BE2C (cell line): ENCODE data around the gene SYNE3.
A peak's percentile ranks its signal among the peaks of the same experiment; 100 is the strongest.

Experiments
- DNase-seq: peaks from one replicate; pipeline ENCODE4 v3.0.0-alpha.2; 2020
- H3K27me3 ChIP-seq: fragments of 250-450 bp; sonication (Bioruptor Pico); 2 replicates; pipeline ENCODE4 v1.5.1; 2020; ENCODE audit warnings: mild to moderate bottlenecking
- H3K36me3 ChIP-seq: fragments of 250-450 bp; sonication (Bioruptor Pico); 2 replicates; pipeline ENCODE4 v1.5.1; 2020; ENCODE audit warnings: mild to moderate bottlenecking
- H3K4me1 ChIP-seq: fragments of 250-450 bp; sonication (Bioruptor Pico); 2 replicates; pipeline ENCODE4 v1.5.1; 2020
- H3K4me3 ChIP-seq: 2 replicates; pipeline ENCODE4 v1.5.1; 2011; ENCODE audit warnings: low read depth, low read length
- H3K9me3 ChIP-seq: fragments of 250-450 bp; sonication (Bioruptor Pico); 2 replicates; pipeline ENCODE4 v1.5.1; 2020
- TF ChIP-seq, protein P1 (sequence below): IDR thresholded peaks from 2 replicates; pipeline ENCODE4 v1.5.1; 2012; ENCODE audit warnings: mild to moderate bottlenecking, low read depth, low read length

Gene SYNE3

DNA sequence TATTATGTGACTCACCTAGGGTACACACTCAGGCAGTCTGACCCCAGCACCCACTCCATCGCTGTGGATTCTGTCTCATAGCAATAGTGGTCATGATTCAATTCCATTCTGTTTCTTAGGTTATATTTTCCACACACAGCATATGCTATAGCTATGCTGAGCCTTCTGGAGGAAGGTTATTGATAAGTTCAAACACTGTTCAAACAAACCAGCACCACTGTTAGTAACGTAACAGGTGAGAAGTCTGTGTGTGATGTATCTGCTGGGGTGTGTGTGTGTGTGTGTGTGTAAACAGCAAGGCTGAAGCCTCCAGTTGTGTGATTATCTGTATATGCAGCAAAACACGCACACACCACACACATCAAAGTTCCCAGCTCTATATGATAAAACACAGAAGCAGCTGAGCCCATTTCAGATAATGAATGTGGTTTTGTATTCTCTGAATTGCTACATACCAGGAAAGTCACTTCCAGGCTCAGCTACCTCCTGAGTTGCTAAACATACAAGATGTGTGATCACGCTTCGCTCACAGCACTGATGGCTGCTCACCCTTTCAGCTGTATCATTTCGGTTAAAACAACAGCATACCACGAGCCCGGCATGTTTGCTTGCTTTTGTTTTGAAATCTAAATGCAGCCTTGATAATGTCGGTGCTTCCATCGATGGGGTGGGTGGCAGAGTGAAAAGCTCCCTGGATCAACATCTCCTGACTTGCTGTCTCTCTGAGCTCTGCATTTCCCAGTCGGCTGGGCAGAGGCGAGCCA, 6.8 kb upstream of the SYNE3 start:
- no peak overlapping the region; the same call in 1 of the 2 replicates for H3K4me3 ChIP-seq
- peaks cover 34% of the 10 kb centered on the region for H3K4me1 ChIP-seq

DNA sequence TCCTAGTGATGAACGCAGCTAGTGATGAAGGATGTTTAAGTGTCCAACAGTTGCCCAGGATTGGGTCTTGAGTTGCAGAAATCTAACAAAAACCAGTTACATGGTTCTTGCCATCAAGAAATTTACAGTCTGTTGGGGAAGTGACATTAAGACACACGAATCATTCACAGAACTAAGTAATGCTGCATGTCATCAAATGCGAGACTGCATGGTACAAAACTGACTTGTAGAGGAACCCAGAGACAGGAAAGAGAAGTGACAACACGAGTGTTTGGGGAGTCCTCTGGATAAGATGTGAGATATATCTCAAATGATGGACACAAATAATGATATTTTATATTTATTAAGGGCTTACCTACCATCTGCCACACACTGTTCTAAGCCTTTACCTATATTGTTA, 6.1 kb upstream of the SYNE3 start:
- Histone ChIP-seq H3K9me3 (no peaks in the 10 kb centered on the region), H3K4me1 (peaks cover 39% of the 10 kb centered on the region), H3K4me3 (no peak overlapping the region), H3K36me3 (no peaks in the 10 kb centered on the region), H3K27me3 (no peaks in the 10 kb centered on the region)
- TF ChIP-seq, protein P1, sequence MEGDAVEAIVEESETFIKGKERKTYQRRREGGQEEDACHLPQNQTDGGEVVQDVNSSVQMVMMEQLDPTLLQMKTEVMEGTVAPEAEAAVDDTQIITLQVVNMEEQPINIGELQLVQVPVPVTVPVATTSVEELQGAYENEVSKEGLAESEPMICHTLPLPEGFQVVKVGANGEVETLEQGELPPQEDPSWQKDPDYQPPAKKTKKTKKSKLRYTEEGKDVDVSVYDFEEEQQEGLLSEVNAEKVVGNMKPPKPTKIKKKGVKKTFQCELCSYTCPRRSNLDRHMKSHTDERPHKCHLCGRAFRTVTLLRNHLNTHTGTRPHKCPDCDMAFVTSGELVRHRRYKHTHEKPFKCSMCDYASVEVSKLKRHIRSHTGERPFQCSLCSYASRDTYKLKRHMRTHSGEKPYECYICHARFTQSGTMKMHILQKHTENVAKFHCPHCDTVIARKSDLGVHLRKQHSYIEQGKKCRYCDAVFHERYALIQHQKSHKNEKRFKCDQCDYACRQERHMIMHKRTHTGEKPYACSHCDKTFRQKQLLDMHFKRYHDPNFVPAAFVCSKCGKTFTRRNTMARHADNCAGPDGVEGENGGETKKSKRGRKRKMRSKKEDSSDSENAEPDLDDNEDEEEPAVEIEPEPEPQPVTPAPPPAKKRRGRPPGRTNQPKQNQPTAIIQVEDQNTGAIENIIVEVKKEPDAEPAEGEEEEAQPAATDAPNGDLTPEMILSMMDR: no peak
- DNase-seq: no peak

More for the DNA sequence above, 6.8 kb upstream of the SYNE3 start:
- no peak for DNase-seq
- Histone ChIP-seq H3K9me3 (no peaks in the 10 kb centered on the region), H3K27me3 (no peaks in the 10 kb centered on the region), H3K36me3 (no peaks in the 10 kb centered on the region)
- TF ChIP-seq, protein P1: no peak

DNA sequence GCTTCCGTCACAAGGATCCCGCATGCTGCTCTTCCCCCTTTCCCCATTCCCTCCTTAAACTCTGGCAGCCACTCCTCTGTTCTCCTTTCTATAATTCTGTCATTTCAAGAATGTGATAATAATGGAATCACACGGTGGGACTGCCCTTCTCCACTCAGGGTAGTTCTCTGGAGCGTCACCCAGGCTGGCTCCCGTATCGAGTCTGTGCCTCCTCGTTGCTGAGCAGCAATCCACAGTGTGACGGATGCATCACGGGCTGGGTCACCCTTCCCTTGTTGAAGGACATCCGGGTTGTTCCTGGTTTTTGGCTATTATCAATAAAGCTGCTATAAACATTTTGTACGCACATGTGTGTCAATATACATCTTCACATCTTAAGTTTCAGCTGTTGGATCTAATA, 5.7 kb upstream of the SYNE3 start:
- no peaks in the 10 kb centered on the region for H3K36me3 ChIP-seq
- no peak for DNase-seq
- H3K27me3 ChIP-seq: no peaks in the 10 kb centered on the region
- peaks cover 41% of the 10 kb centered on the region for H3K4me1 ChIP-seq
- H3K9me3 ChIP-seq: no peaks in the 10 kb centered on the region
- H3K4me3 ChIP-seq: no peak overlapping the region
- TF ChIP-seq, protein P1: no peak

DNA sequence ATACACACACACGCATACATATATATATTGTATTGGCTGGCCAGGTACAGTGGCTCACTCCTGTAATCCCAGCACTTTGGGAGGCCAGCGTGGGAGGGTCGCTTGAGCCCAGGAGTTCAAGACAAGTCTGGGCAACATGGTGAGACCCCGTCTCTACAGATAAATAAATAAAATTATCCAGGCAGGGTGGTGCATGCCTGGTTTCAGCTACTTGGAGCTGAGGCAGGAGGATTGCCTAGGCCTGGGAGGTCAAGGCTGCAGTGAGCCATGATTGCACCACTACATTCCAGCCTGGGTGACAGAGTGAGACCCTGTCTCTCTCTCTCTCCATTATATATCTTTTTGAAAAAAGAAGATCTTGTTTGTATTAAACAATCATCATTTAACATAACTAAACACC, 4.6 kb upstream of the SYNE3 start:
- DNase-seq: no peak
- TF ChIP-seq, protein P1: no peak
- Histone ChIP-seq H3K4me3 (no peak overlapping the region), H3K36me3 (no peaks in the 10 kb centered on the region), H3K4me1 (peaks cover 45% of the 10 kb centered on the region), H3K9me3 (no peaks in the 10 kb centered on the region), H3K27me3 (no peaks in the 10 kb centered on the region)

DNA sequence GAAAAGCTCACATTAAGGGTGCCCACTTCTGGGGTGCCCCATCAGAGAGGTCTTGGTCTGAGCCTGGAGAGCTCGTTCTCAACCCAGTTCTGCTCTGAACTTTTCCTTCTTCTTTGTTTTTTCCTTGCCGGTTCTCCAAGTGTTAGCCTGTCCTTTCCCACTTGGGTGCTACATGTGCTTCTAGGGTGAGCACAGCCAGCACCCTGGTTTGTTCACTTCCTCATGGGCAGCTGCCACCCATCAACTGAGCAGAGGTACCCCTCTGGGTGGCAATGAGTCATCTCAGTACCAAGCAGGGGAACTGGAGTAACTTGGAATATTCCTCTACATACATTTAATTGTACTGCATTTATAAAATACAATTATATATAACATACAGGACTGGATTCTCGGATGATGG, 3.9 kb upstream of the SYNE3 start:
- no peaks in the 10 kb centered on the region for H3K27me3 ChIP-seq
- H3K36me3 ChIP-seq: no peaks in the 10 kb centered on the region
- H3K4me3 ChIP-seq: no peak overlapping the region
- no peaks in the 10 kb centered on the region for H3K9me3 ChIP-seq
- DNase-seq: no peak
- TF ChIP-seq, protein P1: no peak
- H3K4me1 ChIP-seq: peaks cover 52% of the 10 kb centered on the region

DNA sequence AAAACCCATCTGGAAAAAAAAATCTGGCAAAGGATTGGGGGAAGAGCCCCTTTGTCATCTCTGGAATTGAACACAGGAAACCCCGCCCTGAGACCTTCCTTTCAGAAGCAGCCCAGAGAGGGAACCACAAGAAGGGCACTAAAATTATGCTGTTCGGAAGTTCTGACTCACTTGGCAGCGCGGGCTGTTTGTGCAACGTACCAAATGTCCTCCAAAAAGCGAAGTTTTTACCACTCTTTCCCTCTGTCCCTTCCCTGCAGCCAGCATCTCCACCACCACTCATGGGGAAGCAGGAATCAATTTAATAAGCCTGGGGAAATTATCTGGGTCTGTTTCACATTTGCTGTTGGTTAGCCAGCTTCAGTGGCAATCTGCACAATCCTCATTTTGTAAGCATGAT, 3.2 kb upstream of the SYNE3 start:
- DNase-seq: no peak

More for the DNA sequence above, 3.2 kb upstream of the SYNE3 start:
- no peaks in the 10 kb centered on the region for H3K36me3 ChIP-seq
- H3K9me3 ChIP-seq: no peaks in the 10 kb centered on the region
- peaks cover 57% of the 10 kb centered on the region for H3K4me1 ChIP-seq
- no peaks in the 10 kb centered on the region for H3K27me3 ChIP-seq
- H3K4me3 ChIP-seq: peak overlapping the region; percentile 28
- TF ChIP-seq, protein P1: no peak
